PC-9 (cell line): ENCODE data around the gene LMO7. TPM values are rescaled to one million over a fixed set of nuclear protein-coding genes. Genes with fewer than 3 reads are reported as not detected.
A peak's percentile ranks its signal among the peaks of the same experiment; 100 is the strongest.

ENCODE experiments used
- BruUV-seq: library from RNA; stranded (reverse); fragments of 400-500 nt; replicated peaks from 2 replicates; lab custom pipeline; 2021; lab: Mats Ljungman, UMichigan
- CTCF ChIA-PET: fragments of 300-600 bp; sonication (Branson Sonifier 250); formaldehyde crosslinking; loops from one replicate; lab custom pipeline; 2022; ENCODE audit warnings: antibody characterized with exemption; lab: Charles Lee
- POLR2A ChIA-PET: fragments of 300-600 bp; sonication (Branson Sonifier 250); formaldehyde crosslinking; loops from one replicate; lab custom pipeline; 2022; ENCODE audit warnings: antibody characterized with exemption; ENCODE audit not compliant: unreplicated experiment; lab: Charles Lee
- DNase-seq, 2 experiments: peaks; one replicate each; pipeline versions ENCODE4 v3.0.0 to v3.0.0-alpha.2; 2015 to 2022; ENCODE audit warnings: mixed read lengths in 1 of 2
- H2AFZ ChIP-seq: fragments of 200-600 bp; sonication (generic); 2 replicates; pipeline ENCODE4 v1.8.1; 2017; ENCODE audit warnings: antibody characterized with exemption
- H3F3A ChIP-seq: fragments of 200-600 bp; sonication (generic); 2 replicates; pipeline ENCODE4 v1.8.1; 2017; ENCODE audit warnings: antibody characterized with exemption, mild to moderate bottlenecking, low read depth; ENCODE audit not compliant: insufficient read depth
- H3K27ac ChIP-seq: fragments of 200-600 bp; sonication (generic); 2 replicates; pipeline ENCODE4 v1.6.1; 2016; ENCODE audit warnings: mixed run types
- H3K27me3 ChIP-seq: fragments of 200-600 bp; sonication (generic); 2 replicates; pipeline ENCODE4 v1.6.1; 2016; ENCODE audit warnings: low read depth, mixed run types; ENCODE audit not compliant: insufficient read depth
- H3K36me3 ChIP-seq: fragments of 200-600 bp; sonication (generic); 2 replicates; pipeline ENCODE4 v1.6.1; 2016; ENCODE audit warnings: low read depth, mixed run types
- H3K4me1 ChIP-seq: fragments of 200-600 bp; sonication (generic); replicated peaks from 2 replicates; pipeline ENCODE4 v1.6.1; 2016; ENCODE audit warnings: mixed run types; ENCODE audit not compliant: insufficient read depth
- H3K4me2 ChIP-seq: fragments of 200-600 bp; sonication (generic); 2 replicates; pipeline ENCODE4 v1.6.1; 2017; ENCODE audit warnings: mixed run types
- H3K4me3 ChIP-seq: fragments of 200-600 bp; sonication (generic); 2 replicates; pipeline ENCODE4 v1.6.1; 2016; ENCODE audit warnings: mixed run types
- H3K79me2 ChIP-seq: fragments of 200-600 bp; sonication (generic); 2 replicates; pipeline ENCODE4 v1.6.1; 2017; ENCODE audit warnings: low read depth, mixed run types
- H3K9me2 ChIP-seq: fragments of 200-600 bp; sonication (generic); 2 replicates; pipeline ENCODE4 v1.8.1; 2017; ENCODE audit warnings: mild to moderate bottlenecking; ENCODE audit not compliant: insufficient read depth
- H3K9me3 ChIP-seq: fragments of 200-600 bp; sonication (generic); 2 replicates; pipeline ENCODE4 v1.8.1; 2016; ENCODE audit warnings: low read depth; ENCODE audit not compliant: insufficient read depth
- H4K20me1 ChIP-seq: fragments of 200-600 bp; sonication (generic); 2 replicates; pipeline ENCODE4 v1.8.1; 2017; ENCODE audit not compliant: insufficient read depth
- CTCF ChIP-seq: fragments of 200-600 bp; sonication (generic); conservative IDR thresholded peaks from 2 replicates; pipeline ENCODE4 v1.6.1; 2017; ENCODE audit warnings: mixed run types, antibody characterized with exemption, mild to moderate bottlenecking, moderate library complexity
- EZH2 ChIP-seq: fragments of 200-600 bp; sonication (generic); IDR thresholded peaks from 2 replicates; pipeline ENCODE4 v1.8.0; 2017; ENCODE audit warnings: antibody characterized with exemption, low read depth
- intact Hi-C: fragments of 100-400 bp; cut with micrococcal nuclease; formaldehyde crosslinking; loops from one replicate; pipeline ENCODE4 v1.10.0; 2022; ENCODE audit not compliant: unreplicated experiment
- total RNA-seq: library from RNA; stranded (reverse); gene quantifications from 2 replicates; pipeline ENCODE4 v1.2.3, GENCODE V29; 2021

LMO7 gene
- total RNA-seq, 1 experiment from 2014 or later = 93.0 TPM

GRCh38 chr13:75771226-75771625 is 135.1 kb downstream of the LMO7 start:
- no peaks in the 10 kb centered on the region for H4K20me1 ChIP-seq
- peaks cover 23% of the 10 kb centered on the region for H3K4me1 ChIP-seq

GRCh38 chr13:75771818-75772217 is 135.7 kb downstream of the LMO7 start:
- no peaks in the 10 kb centered on the region for H4K20me1 ChIP-seq
- intact Hi-C loops = loop anchor here (1.0 to 2.0 kb wide), 2 partner anchors 16 to 67 kb away; no protein-coding TSS in a partner anchor
- H3K27me3 ChIP-seq = no peaks in the 10 kb centered on the region
- 0 out of 2 replicates have a peak, but pooled peaks cover 5% of the 10 kb centered on the region for H3F3A ChIP-seq
- CTCF ChIA-PET = interaction anchor here (0.7 kb wide), 1 partner anchor 56 kb away, joined by 3 read pairs; no protein-coding TSS in a partner anchor
- POLR2A ChIA-PET = interaction anchor here (0.5 to 0.6 kb wide), 3 partner anchors 9 to 1109 kb away, joined by 6 to 8 read pairs (median 6); no protein-coding TSS in a partner anchor
- peaks cover 49% of the 10 kb centered on the region for H3K36me3 ChIP-seq
- H3K27ac ChIP-seq = peak overlapping the region; percentile 89
- H2AFZ ChIP-seq = no peak overlapping the region
- DNase-seq = peak in 1 of 2 experiments; percentile 80
- H3K4me2 ChIP-seq = peak overlapping the region; percentile 46; the same call in 1 of the 2 replicates
- no peak for TF ChIP-seq EZH2
- TF ChIP-seq CTCF = no peak
- H3K4me3 ChIP-seq = 0 out of 2 replicates have a peak overlapping the region, but pooled peaks have one; percentile 26
- H3K4me1 ChIP-seq = peaks cover 23% of the 10 kb centered on the region
- peaks cover 67% of the 10 kb centered on the region for H3K79me2 ChIP-seq
- BruUV-seq = no TSS peak
- H3K9me2 ChIP-seq = no peaks in the 10 kb centered on the region
- H3K9me3 ChIP-seq = peaks cover 13% of the 10 kb centered on the region; the same call in 1 of the 2 replicates

More at GRCh38 chr13:75771226-75771625, 135.1 kb downstream of the LMO7 start:
- peaks cover 55% of the 10 kb centered on the region for H3K36me3 ChIP-seq
- CTCF ChIA-PET = no interaction called here
- H3K4me3 ChIP-seq = no peak overlapping the region
- 0 out of 2 replicates have a peak, but pooled peaks cover 5% of the 10 kb centered on the region for H3F3A ChIP-seq
- no peaks in the 10 kb centered on the region for H3K27me3 ChIP-seq
- H3K9me3 ChIP-seq = peaks cover 13% of the 10 kb centered on the region; the same call in 1 of the 2 replicates
- peaks cover 68% of the 10 kb centered on the region for H3K79me2 ChIP-seq
- H2AFZ ChIP-seq = no peak overlapping the region
- no peaks in the 10 kb centered on the region for H3K9me2 ChIP-seq
- BruUV-seq = no TSS peak
- H3K4me2 ChIP-seq = no peak overlapping the region
- POLR2A ChIA-PET = interaction anchor here (0.5 to 0.6 kb wide), 5 partner anchors 9 to 1110 kb away, joined by 3 to 8 read pairs (median 6); no protein-coding TSS in a partner anchor
- H3K27ac ChIP-seq = peak overlapping the region; percentile 89
- intact Hi-C loops = loop anchor here (2.0 kb wide), 1 partner anchor 66 kb away; no protein-coding TSS in a partner anchor
- TF ChIP-seq EZH2 (no peak), CTCF (no peak)
- DNase-seq = no peak

- peaks cover 21% of the 10 kb centered on the region for H3K9me3 ChIP-seq
- TF ChIP-seq EZH2 (no peak), CTCF (no peak)
- ChIA-PET POLR2A (no interaction called here), CTCF (no interaction called here)
- peaks cover 50% of the 10 kb centered on the region for H3K36me3 ChIP-seq
- H3K4me3 ChIP-seq = no peak overlapping the region
- intact Hi-C loops = no loop called here
- no peak for DNase-seq
- peaks cover 23% of the 10 kb centered on the region for H3K4me1 ChIP-seq
- H4K20me1 ChIP-seq = no peaks in the 10 kb centered on the region
- no peak overlapping the region for H2AFZ ChIP-seq
- peaks cover 52% of the 10 kb centered on the region for H3K79me2 ChIP-seq
- H3K27ac ChIP-seq = no peak overlapping the region
- H3K4me2 ChIP-seq = no peak overlapping the region
- H3K9me2 ChIP-seq = no peaks in the 10 kb centered on the region
- 0 out of 2 replicates have a peak, but pooled peaks cover 5% of the 10 kb centered on the region for H3F3A ChIP-seq
- no TSS peak for BruUV-seq
- H3K27me3 ChIP-seq = no peaks in the 10 kb centered on the region
These were observed 138.0 kb downstream of the LMO7 start for GRCh38 chr13:75774176-75774575.
